DOHH2 (cell line): ENCODE results near the gene NFYC.

Source experiments
- H3F3A ChIP-seq: fragments of 200-600 bp; sonication (generic), shearing (Covaris generic); 2 replicates; pipeline ENCODE4 v1.6.0; 2016; ENCODE audit warnings: antibody characterized with exemption, mild to moderate bottlenecking; ENCODE audit not compliant: control insufficient read depth, insufficient read depth
- H3K27ac ChIP-seq: fragments of 200-600 bp; sonication (generic); 2 replicates; pipeline ENCODE4 v1.5.1; 2014; ENCODE audit warnings: low read depth, mild to moderate bottlenecking, low read length, moderate library complexity
- H3K27me3 ChIP-seq: fragments of 200-600 bp; sonication (generic); 2 replicates; pipeline ENCODE4 v1.6.1; 2014; ENCODE audit warnings: mild to moderate bottlenecking, low read length, mixed read lengths; ENCODE audit not compliant: control insufficient read depth
- H3K36me3 ChIP-seq: fragments of 200-600 bp; sonication (generic); 2 replicates; pipeline ENCODE4 v1.6.1; 2014; ENCODE audit warnings: mild to moderate bottlenecking, low read length, moderate library complexity, mixed read lengths; ENCODE audit not compliant: control insufficient read depth
- H3K4me1 ChIP-seq: fragments of 200-600 bp; sonication (generic); 2 replicates; pipeline ENCODE4 v1.6.1; 2014; ENCODE audit warnings: mild to moderate bottlenecking, low read length, mixed read lengths; ENCODE audit not compliant: control insufficient read depth
- H3K4me2 ChIP-seq: fragments of 200-600 bp; sonication (generic); 2 replicates; pipeline ENCODE4 v1.6.0; 2014; ENCODE audit warnings: mild to moderate bottlenecking, low read length, moderate library complexity
- H3K4me3 ChIP-seq: fragments of 200-600 bp; sonication (generic); 2 replicates; pipeline ENCODE4 v1.5.1; 2014; ENCODE audit warnings: mild to moderate bottlenecking, low read length, mixed read lengths
- H3K79me2 ChIP-seq: fragments of 200-600 bp; sonication (generic); 2 replicates; pipeline ENCODE4 v1.6.1; 2014; ENCODE audit warnings: mild to moderate bottlenecking, low read length, mixed read lengths; ENCODE audit not compliant: control insufficient read depth
- H3K9me2 ChIP-seq: fragments of 200-600 bp; sonication (generic); replicated peaks from 2 replicates; pipeline ENCODE4 v1.6.1; 2014; ENCODE audit warnings: mild to moderate bottlenecking, low read length, mixed read lengths; ENCODE audit not compliant: control insufficient read depth
- H3K9me3 ChIP-seq: fragments of 200-600 bp; sonication (generic); 2 replicates; pipeline ENCODE4 v1.6.1; 2014; ENCODE audit warnings: antibody characterized with exemption, low read length, mixed read lengths; ENCODE audit not compliant: control insufficient read depth, insufficient read depth
- H4K20me1 ChIP-seq: fragments of 200-600 bp; sonication (generic); 2 replicates; pipeline ENCODE4 v1.6.0; 2014; ENCODE audit warnings: low read depth, mild to moderate bottlenecking, antibody characterized with exemption, low read length, moderate library complexity; ENCODE audit not compliant: control insufficient read depth, insufficient read depth
- EZH2phosphoT487 ChIP-seq: fragments of 200-600 bp; sonication (generic); IDR thresholded peaks from 2 replicates; pipeline ENCODE4 v1.6.1; 2017; ENCODE audit warnings: borderline replicate concordance, mild to moderate bottlenecking, antibody characterized with exemption, low read length, moderate library complexity, mixed read lengths
- TF ChIP-seq, protein P1 (sequence below): fragments of 200-600 bp; sonication (generic); IDR thresholded peaks from one replicate; pipeline ENCODE4 v1.5.1; 2014; ENCODE audit warnings: antibody characterized with exemption, mild to moderate bottlenecking, low read depth, low read length; ENCODE audit not compliant: poor library complexity, severe bottlenecking

Gene NFYC

DNA sequence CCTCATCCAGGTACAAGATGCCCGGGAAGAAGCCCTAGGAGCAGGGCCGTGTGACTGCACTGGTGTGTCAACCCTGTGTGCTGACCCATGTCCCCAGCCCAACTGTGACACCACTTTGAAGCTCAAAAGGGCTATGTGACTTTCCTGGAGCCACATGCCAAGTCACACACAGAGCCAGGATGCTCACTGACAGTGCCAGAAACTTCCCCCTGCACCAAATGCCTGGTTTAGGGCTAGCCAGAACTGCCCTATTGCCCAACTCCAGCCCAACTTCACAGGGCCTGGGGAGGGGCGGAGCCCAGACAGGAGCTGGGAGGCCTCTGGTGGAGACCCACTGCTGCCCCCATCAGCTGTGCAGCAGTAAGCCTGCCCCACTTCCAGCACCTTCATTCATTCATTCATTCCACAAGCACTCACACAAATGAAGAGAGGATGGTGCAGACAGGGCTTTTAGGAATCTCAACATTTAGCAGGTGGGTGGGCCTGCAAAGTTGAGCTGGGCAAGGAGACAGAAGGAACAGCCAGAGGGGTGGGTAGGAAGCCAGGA, 128.8 kb downstream of the NFYC start:
- H3K9me2 ChIP-seq, result no peaks in the 10 kb centered on the region
- H3K27me3 ChIP-seq, result peaks cover 22% of the 10 kb centered on the region
- H3K4me1 ChIP-seq, result peaks cover 11% of the 10 kb centered on the region; the same call in 1 of the 2 replicates
- no peak overlapping the region for H3K4me2 ChIP-seq
- no peaks in the 10 kb centered on the region for H3K9me3 ChIP-seq
- TF ChIP-seq, protein P1, sequence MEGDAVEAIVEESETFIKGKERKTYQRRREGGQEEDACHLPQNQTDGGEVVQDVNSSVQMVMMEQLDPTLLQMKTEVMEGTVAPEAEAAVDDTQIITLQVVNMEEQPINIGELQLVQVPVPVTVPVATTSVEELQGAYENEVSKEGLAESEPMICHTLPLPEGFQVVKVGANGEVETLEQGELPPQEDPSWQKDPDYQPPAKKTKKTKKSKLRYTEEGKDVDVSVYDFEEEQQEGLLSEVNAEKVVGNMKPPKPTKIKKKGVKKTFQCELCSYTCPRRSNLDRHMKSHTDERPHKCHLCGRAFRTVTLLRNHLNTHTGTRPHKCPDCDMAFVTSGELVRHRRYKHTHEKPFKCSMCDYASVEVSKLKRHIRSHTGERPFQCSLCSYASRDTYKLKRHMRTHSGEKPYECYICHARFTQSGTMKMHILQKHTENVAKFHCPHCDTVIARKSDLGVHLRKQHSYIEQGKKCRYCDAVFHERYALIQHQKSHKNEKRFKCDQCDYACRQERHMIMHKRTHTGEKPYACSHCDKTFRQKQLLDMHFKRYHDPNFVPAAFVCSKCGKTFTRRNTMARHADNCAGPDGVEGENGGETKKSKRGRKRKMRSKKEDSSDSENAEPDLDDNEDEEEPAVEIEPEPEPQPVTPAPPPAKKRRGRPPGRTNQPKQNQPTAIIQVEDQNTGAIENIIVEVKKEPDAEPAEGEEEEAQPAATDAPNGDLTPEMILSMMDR, result peak; percentile 25
- no peak for TF ChIP-seq EZH2phosphoT487
- H3F3A ChIP-seq, result no peaks in the 10 kb centered on the region
- H4K20me1 ChIP-seq, result no peaks in the 10 kb centered on the region
- H3K4me3 ChIP-seq, result no peak overlapping the region
- H3K36me3 ChIP-seq, result no peaks in the 10 kb centered on the region
- H3K79me2 ChIP-seq, result no peaks in the 10 kb centered on the region
- no peak overlapping the region for H3K27ac ChIP-seq
